HAP-1 (cell line): ENCODE data around the gene NXPH1.

ENCODE experiments used
- DNase-seq, 2 experiments: peaks; one replicate each; pipeline ENCODE4 v3.0.0-alpha.2; 2016 to 2020; ENCODE audit warnings: low spot score in 2 of 2
- H3K27me3 ChIP-seq: fragments of 250-450 bp; sonication (Bioruptor Pico); 2 replicates; pipeline ENCODE4 v1.5.1; 2020; ENCODE audit warnings: low read depth, mild to moderate bottlenecking, moderate library complexity
- H3K36me3 ChIP-seq: fragments of 250-450 bp; sonication (Bioruptor Pico); replicated peaks from 2 replicates; pipeline ENCODE4 v1.5.1; 2020; ENCODE audit warnings: mild to moderate bottlenecking
- H3K4me1 ChIP-seq: fragments of 250-450 bp; sonication (Bioruptor Pico); 2 replicates; pipeline ENCODE4 v1.5.1; 2020; ENCODE audit warnings: mild to moderate bottlenecking
- H3K4me3 ChIP-seq: fragments of 250-450 bp; sonication (Bioruptor Pico); 2 replicates; pipeline ENCODE4 v1.5.1; 2020; ENCODE audit warnings: mild to moderate bottlenecking, moderate library complexity
- H3K9me3 ChIP-seq: fragments of 250-450 bp; sonication (Bioruptor Pico); 2 replicates; pipeline ENCODE4 v1.5.1; 2020; ENCODE audit warnings: mild to moderate bottlenecking, moderate library complexity
- in situ Hi-C: fragments of 300-500 bp; cut with MboI; formaldehyde crosslinking; loops from 3 replicates; pipeline ENCODE4 v1.14.3; 2020; ENCODE audit warnings: low sequenced_read_pairs, inconsistent platforms, mixed read lengths

NXPH1 gene

DNA sequence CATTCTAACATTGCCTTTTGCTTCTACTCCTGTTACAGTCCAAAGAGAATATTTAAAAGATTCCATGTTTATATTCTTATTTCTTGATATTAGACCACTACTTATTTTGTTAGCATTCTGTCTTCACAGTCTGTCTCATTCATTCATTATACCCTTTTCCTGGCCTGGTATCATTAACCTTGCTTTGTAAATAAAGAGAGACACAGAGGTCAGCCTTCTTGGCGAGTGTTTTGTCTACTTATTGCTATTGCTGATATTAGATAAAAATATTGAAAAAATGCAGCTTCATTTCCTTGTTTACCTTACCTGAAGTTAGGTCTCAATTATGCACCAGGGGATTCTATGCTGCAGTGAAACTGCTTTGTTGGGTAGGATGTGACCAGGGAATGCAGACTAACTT lies 179.2 kb downstream of the NXPH1 start:
- Histone ChIP-seq H3K4me1 (peaks cover 36% of the 10 kb centered on the region), H3K27me3 (no peaks in the 10 kb centered on the region), H3K9me3 (no peaks in the 10 kb centered on the region), H3K36me3 (no peaks in the 10 kb centered on the region), H3K4me3 (no peak overlapping the region)
- in situ Hi-C loops: no loop called here
- DNase-seq: no peak

DNA sequence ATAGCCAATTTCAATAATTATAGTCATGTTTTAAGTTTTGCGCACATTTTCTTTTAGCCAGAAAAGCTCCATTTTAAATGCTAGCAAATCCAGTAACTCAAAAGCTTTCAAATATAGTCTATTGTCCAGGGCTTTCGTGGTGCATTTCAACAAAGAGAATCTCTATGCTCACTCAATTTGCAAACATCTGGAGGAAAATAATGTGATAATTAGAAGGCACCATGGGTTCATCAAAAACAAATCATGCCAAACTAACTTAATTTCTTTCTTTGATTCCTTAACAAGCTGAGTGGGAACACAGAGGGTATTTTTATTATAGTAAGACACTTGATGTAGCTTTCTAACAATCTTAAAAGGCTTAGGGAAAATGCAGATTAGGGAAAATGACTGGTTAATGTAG lies 179.8 kb downstream of the NXPH1 start:
- no peaks in the 10 kb centered on the region for H3K36me3 ChIP-seq
- no peak overlapping the region for H3K4me3 ChIP-seq
- H3K9me3 ChIP-seq: no peaks in the 10 kb centered on the region
- no peaks in the 10 kb centered on the region for H3K27me3 ChIP-seq
- DNase-seq: no peak
- peaks cover 42% of the 10 kb centered on the region for H3K4me1 ChIP-seq
- in situ Hi-C loops: no loop called here

DNA sequence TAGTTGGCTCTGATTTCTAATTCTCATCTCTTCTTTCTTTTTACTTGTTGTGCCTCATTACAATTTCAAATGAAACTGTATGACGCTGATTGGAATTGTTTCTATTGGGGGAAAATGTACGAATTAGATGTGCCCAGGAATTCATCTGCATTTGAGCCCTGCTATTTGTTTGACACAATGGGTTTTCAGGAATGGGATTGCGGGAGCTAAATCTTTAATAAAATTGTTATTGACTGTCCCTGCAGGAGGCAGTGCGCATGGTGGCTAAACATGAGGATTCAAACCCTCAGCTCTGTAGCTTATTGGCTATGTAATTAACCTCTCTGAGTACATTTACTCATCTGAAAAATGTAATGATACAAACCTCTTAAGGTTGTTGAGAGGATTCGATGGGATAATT lies 181.6 kb downstream of the NXPH1 start:
- in situ Hi-C loops: no loop called here
- peak; percentile 41 to 46 for DNase-seq
- Histone ChIP-seq H3K4me1 (peaks cover 52% of the 10 kb centered on the region), H3K36me3 (no peaks in the 10 kb centered on the region), H3K4me3 (no peak overlapping the region), H3K9me3 (no peaks in the 10 kb centered on the region), H3K27me3 (no peaks in the 10 kb centered on the region)

DNA sequence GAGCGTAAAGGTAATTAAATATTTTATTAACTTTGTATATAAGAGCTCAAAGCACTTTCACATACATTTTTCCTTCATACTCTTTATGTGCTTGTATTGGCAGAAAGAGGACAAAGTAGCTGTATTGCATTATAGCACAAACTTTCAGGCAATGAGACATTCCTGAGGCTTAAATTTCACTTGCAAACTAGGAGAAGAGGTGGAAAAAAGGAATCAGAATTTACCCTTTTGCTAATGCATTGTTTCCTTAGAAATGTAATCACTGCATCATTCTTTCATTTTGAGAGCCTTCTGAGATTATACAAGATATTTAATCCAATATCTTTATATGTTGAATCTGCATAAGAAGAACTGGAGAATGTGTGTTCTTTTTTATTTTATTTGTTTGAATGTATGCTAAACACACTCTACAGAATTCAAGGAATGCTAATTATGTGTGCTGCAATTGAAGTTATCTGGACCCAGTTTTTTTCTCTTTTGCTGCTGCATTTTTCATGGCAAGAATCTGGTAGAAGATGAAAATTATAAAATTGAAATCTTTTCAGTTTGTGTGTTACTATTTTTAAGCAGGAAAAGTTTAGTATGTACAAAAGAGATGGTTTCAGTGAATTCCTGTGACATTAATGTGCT lies 185.1 kb downstream of the NXPH1 start:
- peak in 1 of 2 experiments; percentile 95 for DNase-seq
- Histone ChIP-seq H3K9me3 (no peaks in the 10 kb centered on the region), H3K36me3 (no peaks in the 10 kb centered on the region), H3K4me1 (peaks cover 51% of the 10 kb centered on the region), H3K4me3 (no peak overlapping the region), H3K27me3 (no peaks in the 10 kb centered on the region)
- in situ Hi-C loops: no loop called here

DNA sequence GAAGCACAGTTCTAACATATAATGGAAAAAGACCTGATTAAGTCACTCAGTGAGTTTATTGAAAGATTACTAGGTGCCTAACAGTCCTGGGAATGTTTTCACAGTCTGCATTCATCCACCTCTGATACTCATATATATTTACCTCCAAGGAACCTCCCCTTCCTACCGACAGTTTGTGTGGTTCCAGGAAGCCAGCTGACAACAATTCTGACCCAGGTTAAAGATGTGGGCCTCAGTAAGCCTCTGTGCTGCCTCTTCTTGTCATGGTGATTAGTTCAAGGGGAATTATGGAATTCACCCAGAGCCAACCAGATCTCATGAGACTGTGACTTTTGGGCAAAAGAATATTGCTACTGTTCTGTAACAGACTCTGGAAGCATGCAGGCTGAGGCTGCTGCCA lies 186.8 kb downstream of the NXPH1 start:
- H3K4me1 ChIP-seq: peaks cover 45% of the 10 kb centered on the region
- peak in 1 of 2 experiments; percentile 20 for DNase-seq
- no peak overlapping the region for H3K4me3 ChIP-seq
- no peaks in the 10 kb centered on the region for H3K36me3 ChIP-seq
- no peaks in the 10 kb centered on the region for H3K9me3 ChIP-seq
- in situ Hi-C loops: no loop called here
- H3K27me3 ChIP-seq: no peaks in the 10 kb centered on the region

DNA sequence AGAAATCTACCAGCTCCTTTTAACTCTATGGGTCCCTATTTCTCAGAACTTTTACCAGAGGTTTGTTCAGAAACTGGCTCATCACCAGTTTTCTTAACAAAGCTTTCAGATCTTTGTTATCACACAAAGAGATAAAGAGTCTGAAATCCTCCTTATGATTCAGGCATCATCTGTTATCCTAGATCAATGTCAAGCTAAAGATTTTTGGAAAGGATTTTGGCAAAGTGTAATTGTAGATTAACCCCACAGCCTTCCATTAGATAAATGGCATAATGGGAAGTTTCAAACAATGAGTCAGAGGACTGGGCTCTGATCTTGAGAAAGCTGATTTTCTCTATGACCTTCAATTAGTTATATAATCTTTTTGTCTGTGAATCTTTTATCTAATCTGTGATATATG lies 192.2 kb downstream of the NXPH1 start:
- in situ Hi-C loops: no loop called here
- DNase-seq: no peak
- no peak overlapping the region for H3K4me3 ChIP-seq
- H3K36me3 ChIP-seq: no peaks in the 10 kb centered on the region
- H3K9me3 ChIP-seq: no peaks in the 10 kb centered on the region
- peaks cover 33% of the 10 kb centered on the region for H3K4me1 ChIP-seq
- no peaks in the 10 kb centered on the region for H3K27me3 ChIP-seq

DNA sequence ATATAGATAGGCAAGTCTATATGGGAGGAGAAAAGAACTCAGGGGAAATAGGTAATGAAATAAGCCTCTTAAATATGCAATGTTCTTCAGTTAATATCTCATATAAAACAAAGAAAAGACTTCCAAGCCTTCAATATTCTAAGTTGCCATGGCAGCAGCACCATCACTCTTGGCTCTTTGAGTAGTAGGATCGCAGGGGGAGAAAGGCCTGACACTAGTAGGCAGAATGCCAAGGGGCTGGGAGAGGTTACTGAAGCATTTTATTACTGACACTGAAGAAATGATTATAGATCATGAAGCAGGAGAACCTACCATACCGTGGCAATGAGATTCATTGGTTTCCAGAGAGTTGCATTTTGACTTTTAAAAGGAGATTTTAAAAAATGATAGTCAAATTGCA lies 193.9 kb downstream of the NXPH1 start:
- no peaks in the 10 kb centered on the region for H3K36me3 ChIP-seq
- H3K4me3 ChIP-seq: no peak overlapping the region
- H3K9me3 ChIP-seq: no peaks in the 10 kb centered on the region
- in situ Hi-C loops: no loop called here
- DNase-seq: peak; percentile 72 to 82
- peaks cover 30% of the 10 kb centered on the region for H3K4me1 ChIP-seq
- H3K27me3 ChIP-seq: no peaks in the 10 kb centered on the region

DNA sequence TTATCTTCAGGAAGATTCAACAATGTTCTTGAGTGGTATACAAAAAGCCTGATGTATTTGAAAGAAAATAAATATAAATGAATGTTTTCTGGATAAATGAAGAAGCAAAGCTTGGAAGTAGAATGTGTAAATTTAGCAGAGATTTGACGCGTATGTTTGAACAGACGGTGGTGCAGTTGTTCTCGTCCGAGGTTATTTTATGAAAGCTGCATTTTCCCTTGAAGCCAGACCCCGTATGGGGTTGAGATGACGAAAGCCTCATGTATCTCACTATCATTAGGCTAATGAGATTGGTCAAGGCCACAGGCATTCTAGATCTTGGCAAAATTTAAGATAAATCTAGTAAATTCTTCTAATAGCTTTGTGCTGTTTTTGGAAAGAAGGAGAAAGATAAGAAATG lies 195.2 kb downstream of the NXPH1 start:
- H3K36me3 ChIP-seq: no peaks in the 10 kb centered on the region
- no peaks in the 10 kb centered on the region for H3K27me3 ChIP-seq
- H3K9me3 ChIP-seq: no peaks in the 10 kb centered on the region
- DNase-seq: no peak
- H3K4me1 ChIP-seq: peaks cover 30% of the 10 kb centered on the region
- H3K4me3 ChIP-seq: no peak overlapping the region
- in situ Hi-C loops: no loop called here

DNA sequence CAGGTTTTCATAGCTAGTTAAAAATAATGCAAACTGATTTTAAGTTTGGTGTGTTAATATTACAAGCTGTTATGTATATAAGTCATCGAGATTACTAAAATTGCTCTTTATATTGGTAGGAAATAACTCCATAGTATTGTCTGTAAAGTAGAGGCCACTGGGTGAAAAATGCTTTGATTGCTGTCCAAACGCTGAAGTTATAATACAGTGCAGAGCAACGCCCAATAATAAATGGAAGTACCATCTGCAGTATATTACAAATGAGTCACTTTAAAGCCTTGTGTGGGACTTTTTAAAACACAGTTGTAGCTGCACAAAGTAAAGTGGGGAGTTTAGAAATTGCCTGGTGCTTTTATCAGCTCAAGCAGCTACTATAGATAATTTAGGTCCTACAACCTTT lies 196.1 kb downstream of the NXPH1 start:
- in situ Hi-C loops: no loop called here
- H3K36me3 ChIP-seq: no peaks in the 10 kb centered on the region

DNA sequence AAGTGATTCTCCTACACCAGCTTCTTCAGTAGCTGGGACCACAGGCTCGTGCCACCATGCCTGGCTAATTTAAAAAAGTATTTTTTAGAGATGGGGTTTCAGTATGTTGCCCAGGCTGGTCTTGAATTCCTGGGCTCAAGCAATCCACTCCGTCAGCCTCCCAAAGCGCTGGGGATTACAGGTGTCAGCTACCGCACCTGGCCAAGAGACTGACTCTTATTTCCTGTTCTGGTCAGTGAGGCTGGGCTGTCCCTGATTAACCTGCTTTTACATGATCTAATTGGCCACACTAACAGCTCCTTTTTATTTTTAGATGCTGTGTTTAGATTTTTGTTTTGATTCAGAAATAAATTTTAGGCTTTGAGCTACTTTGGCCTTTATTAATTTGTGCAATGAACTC lies 203.9 kb downstream of the NXPH1 start:
- Histone ChIP-seq H3K36me3 (no peaks in the 10 kb centered on the region), H3K27me3 (no peaks in the 10 kb centered on the region), H3K9me3 (no peaks in the 10 kb centered on the region), H3K4me1 (peaks cover 13% of the 10 kb centered on the region), H3K4me3 (no peak overlapping the region)
- no peak for DNase-seq
- in situ Hi-C loops: no loop called here

More for the DNA sequence above, 196.1 kb downstream of the NXPH1 start:
- peaks cover 26% of the 10 kb centered on the region for H3K4me1 ChIP-seq
- H3K4me3 ChIP-seq: no peak overlapping the region
- no peak for DNase-seq
- H3K9me3 ChIP-seq: no peaks in the 10 kb centered on the region
- H3K27me3 ChIP-seq: no peaks in the 10 kb centered on the region

DNA sequence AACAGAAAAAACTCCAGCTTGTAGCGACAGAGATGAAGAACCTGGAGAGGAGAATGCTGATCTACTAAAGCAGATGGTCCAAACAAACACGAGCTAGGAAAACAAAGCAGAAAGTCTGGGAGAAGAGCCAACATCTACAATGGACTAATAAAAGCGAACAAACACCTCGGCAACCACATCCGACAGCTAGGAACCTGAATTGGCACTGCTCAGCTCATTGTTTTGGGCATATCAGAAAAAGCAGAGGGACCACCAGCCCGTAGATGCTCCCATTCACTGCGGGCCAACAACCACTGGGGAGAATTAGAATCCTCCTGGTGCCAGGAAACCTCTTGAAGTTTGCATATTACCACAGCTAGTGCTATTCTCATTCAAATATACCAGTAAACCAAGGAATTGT lies 204.7 kb downstream of the NXPH1 start:
- H3K27me3 ChIP-seq: no peaks in the 10 kb centered on the region
- peak; percentile 76 to 79 for DNase-seq
- H3K4me3 ChIP-seq: no peak overlapping the region
- in situ Hi-C loops: no loop called here
- no peaks in the 10 kb centered on the region for H3K9me3 ChIP-seq
- peaks cover 13% of the 10 kb centered on the region for H3K4me1 ChIP-seq
- H3K36me3 ChIP-seq: no peaks in the 10 kb centered on the region

DNA sequence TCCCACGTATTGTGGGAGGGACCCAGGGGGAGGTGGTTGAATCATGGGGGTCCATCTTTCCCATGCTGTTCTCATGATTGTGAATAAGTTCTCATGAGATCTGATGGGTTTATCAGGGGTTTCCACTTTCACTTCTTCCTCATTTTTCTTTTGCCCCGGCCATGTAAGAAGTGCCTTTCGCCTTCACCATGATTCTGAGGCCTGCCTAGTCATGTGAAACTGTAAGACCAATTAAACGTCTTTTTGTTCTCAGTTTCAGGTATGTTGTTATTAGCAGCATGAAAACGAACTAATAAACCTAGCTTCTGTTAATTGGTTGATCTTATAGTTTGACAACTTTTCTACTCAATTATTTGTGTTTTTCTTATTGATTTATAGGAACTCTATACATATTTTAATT lies 206.3 kb downstream of the NXPH1 start:
- no peaks in the 10 kb centered on the region for H3K9me3 ChIP-seq
- no peaks in the 10 kb centered on the region for H3K36me3 ChIP-seq
- DNase-seq: no peak
- H3K4me3 ChIP-seq: no peak overlapping the region
- peaks cover 13% of the 10 kb centered on the region for H3K4me1 ChIP-seq
- H3K27me3 ChIP-seq: no peaks in the 10 kb centered on the region
- in situ Hi-C loops: no loop called here

DNA sequence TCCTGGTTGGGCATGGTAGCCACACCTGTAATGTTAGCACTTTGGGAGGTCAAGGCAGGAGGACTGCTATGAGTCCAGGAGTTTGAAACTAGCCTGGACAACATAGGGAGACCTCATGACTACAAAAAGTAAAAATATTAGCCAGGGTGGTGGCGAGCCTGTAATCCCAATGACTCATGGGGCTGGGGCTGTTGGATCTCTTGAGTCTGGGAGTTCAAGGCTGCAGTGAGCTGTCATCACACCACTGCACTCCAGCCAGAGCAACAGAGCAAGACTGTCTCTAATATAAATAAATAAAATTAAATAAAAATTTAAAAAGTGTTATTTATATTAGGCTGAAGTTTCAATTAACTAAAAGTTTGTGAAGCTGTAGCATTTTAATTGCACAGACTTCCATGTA lies 207.3 kb downstream of the NXPH1 start:
- H3K4me3 ChIP-seq: no peak overlapping the region
- in situ Hi-C loops: no loop called here

DNA sequence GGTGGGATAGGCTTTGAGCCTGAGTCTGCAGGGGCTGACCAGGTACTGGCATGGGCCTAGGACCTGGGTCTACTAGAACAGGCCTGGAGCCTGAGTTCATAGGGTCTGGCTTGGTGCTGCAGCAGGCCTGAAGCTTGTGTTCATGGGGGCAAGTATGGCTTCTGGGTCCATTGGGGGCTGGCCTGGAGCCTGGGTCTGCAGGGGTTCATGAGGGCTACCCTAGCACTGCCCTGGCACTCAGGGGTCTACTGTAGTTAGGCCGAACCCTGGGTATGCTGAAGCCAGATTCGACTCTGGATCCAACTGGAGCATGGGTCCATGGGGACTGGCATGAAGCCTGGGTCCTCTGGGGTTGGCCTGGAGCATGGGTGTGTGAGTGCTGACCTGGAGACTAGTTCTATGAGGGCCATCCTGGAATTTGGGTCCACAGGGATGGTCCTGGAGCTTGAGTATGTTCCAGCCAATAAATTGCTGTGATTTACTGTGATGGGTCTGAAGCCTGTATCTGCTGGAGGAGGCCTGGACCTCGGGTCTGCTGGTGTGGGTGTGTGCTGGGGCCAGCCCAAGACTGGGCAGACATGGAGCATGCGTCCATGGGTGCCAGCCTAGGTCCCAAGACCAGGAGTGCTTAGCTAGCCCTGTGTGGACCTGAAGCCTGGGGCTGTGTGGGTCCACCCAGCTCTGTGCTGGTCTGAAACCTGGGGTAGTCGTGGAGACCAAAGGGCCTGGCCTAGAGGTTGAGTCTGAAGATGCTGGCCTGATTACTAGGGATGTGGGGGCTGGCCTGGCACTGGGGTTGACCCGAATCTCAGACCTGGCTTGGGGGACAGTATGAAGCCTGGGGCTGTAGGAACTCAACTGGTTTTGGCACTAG lies 235.5 kb downstream of the NXPH1 start:
- DNase-seq: no peak
- Histone ChIP-seq H3K4me3 (no peak overlapping the region), H3K27me3 (no peaks in the 10 kb centered on the region), H3K36me3 (no peaks in the 10 kb centered on the region), H3K4me1 (no peaks in the 10 kb centered on the region), H3K9me3 (no peaks in the 10 kb centered on the region)
- in situ Hi-C loops: no loop called here

More for the DNA sequence above, 207.3 kb downstream of the NXPH1 start:
- no peak for DNase-seq
- Histone ChIP-seq H3K9me3 (no peaks in the 10 kb centered on the region), H3K27me3 (no peaks in the 10 kb centered on the region), H3K4me1 (peaks cover 13% of the 10 kb centered on the region), H3K36me3 (no peaks in the 10 kb centered on the region)
